Activated T-helper 17 cell treated with anti-CD3 and anti-CD28 coated beads, Interleukin-2, amount 50 U/mL, for 72 hours (primary cell): ENCODE results near the gene TRIM44. TPM values are rescaled to one million over a fixed set of nuclear protein-coding genes. Genes with fewer than 3 reads are reported as not detected.

Experiments used
- total RNA-seq, 2 donors: library from RNA; stranded (reverse); gene quantifications; one replicate each; pipeline ENCODE4 v1.2.3, GENCODE V29; 2022

The TRIM44 gene
- total RNA-seq, 2 donors from 2014 or later = 14.3 to 17.7 TPM

Other genes starting within 250 kb of the TRIM44 start
- not detected for gene SLC1A2, start 243.2 kb upstream of the TRIM44 start, total RNA-seq
- not detected for gene PAMR1, start 137.2 kb upstream of the TRIM44 start, total RNA-seq
- under 1 TPM; 0.21 to 0.48 TPM for gene FJX1, start 44.3 kb upstream of the TRIM44 start, total RNA-seq